HepG2 (cell line): ENCODE measurements around the gene VCPKMT. TPM values are rescaled to one million over a fixed set of nuclear protein-coding genes. Genes with fewer than 3 reads are reported as not detected.

Experiments
- CEBPB ChIP-seq: IDR thresholded peaks from 2 replicates; pipeline ENCODE4 v1.6.1; 2011; ENCODE audit warnings: low read depth, low read length, improper control_type of control experiment, borderline replicate concordance
- CEBPG ChIP-seq: IDR thresholded peaks from 2 replicates; pipeline ENCODE4 v1.6.1; 2016
- FLYWCH1 ChIP-seq: sonication (generic); formaldehyde crosslinking; IDR thresholded peaks from 2 replicates; pipeline ENCODE4 v1.8.1; 2023; ENCODE audit warnings: mild to moderate bottlenecking, missing genetic modification reagents
- GATAD2A ChIP-seq: IDR thresholded peaks from 2 replicates; pipeline ENCODE4 v1.6.1; 2016
- HMGA1 ChIP-seq: sonication (generic); formaldehyde crosslinking; conservative IDR thresholded peaks from 2 replicates; pipeline ENCODE4 v1.4.0; 2020; ENCODE audit warnings: missing genetic modification reagents
- MEF2D ChIP-seq: sonication (generic); formaldehyde crosslinking; IDR thresholded peaks from 2 replicates; pipeline ENCODE4 v1.5.1; 2020; ENCODE audit warnings: mild to moderate bottlenecking, missing genetic modification reagents
- RFXAP ChIP-seq: sonication (generic); formaldehyde crosslinking; IDR thresholded peaks from 2 replicates; pipeline ENCODE4 v1.4.0; 2020; ENCODE audit warnings: missing genetic modification reagents, borderline replicate concordance
- SPEN ChIP-seq: sonication (generic); formaldehyde crosslinking; IDR thresholded peaks from 2 replicates; pipeline ENCODE4 v1.5.1; 2020; ENCODE audit warnings: low read depth, mild to moderate bottlenecking, missing genetic modification reagents
- ZNF441 ChIP-seq: sonication (generic); formaldehyde crosslinking; IDR thresholded peaks from 2 replicates; pipeline ENCODE4 v1.7.0; 2021; ENCODE audit warnings: missing genetic modification reagents, borderline replicate concordance
- ZNF619 ChIP-seq: sonication (generic); formaldehyde crosslinking; IDR thresholded peaks from 2 replicates; pipeline ENCODE4 v1.4.0; 2020; ENCODE audit warnings: mild to moderate bottlenecking, missing genetic modification reagents
- ZNF746 ChIP-seq: sonication (generic); formaldehyde crosslinking; IDR thresholded peaks from 2 replicates; pipeline ENCODE4 v1.8.0; 2022; ENCODE audit warnings: mild to moderate bottlenecking, missing genetic modification reagents
- ZNF773 ChIP-seq: sonication (generic); formaldehyde crosslinking; IDR thresholded peaks from 2 replicates; pipeline ENCODE4 v1.4.0; 2020; ENCODE audit warnings: missing genetic modification reagents, borderline replicate concordance
- polyA plus RNA-seq, 8 experiments: library from polyadenylated mRNA; depleted of rRNA in 3 of 8; stranded (reverse) in 7 of 8; unstranded in 1 of 8; fragments of >200 nt; fragmentation: Illumina TruSeq in 4 of 8; extraction: Trizol in 4 of 8; gene quantifications; 2 replicates each; pipeline versions ENCODE4 v1.2.1 to v1.2.3, GENCODE V29; 2011 to 2016; ENCODE audit warnings: low read depth in 4 of 8, missing spikeins in 1 of 8, mixed read lengths in 1 of 8; ENCODE audit not compliant: insufficient read depth in 1 of 8
- total RNA-seq, 5 experiments: library from RNA; depleted of rRNA; stranded (reverse); fragments of >200 nt; fragmentation: Illumina TruSeq; extraction: Trizol; gene quantifications; 2 replicates each; pipeline ENCODE4 v1.2.3, GENCODE V29; 2016; ENCODE audit warnings: low read depth in 1 of 5
- TF ChIP-seq, protein P1 (sequence below): sonication (generic); formaldehyde crosslinking; IDR thresholded peaks from 2 replicates; pipeline ENCODE4 v1.4.0; 2020; ENCODE audit warnings: missing genetic modification reagents
- TF ChIP-seq, protein P2 (sequence below): sonication (generic); formaldehyde crosslinking; IDR thresholded peaks from 2 replicates; pipeline ENCODE4 v1.8.0; 2022; ENCODE audit warnings: missing genetic modification reagents, mild to moderate bottlenecking, inconsistent platforms, borderline replicate concordance
- TF ChIP-seq, protein P3 (sequence below): sonication (generic); formaldehyde crosslinking; IDR thresholded peaks from 2 replicates; pipeline ENCODE4 v1.4.0; 2020; ENCODE audit warnings: mild to moderate bottlenecking, missing genetic modification reagents
- TF ChIP-seq, protein P4 (sequence below): sonication (generic); formaldehyde crosslinking; IDR thresholded peaks from 2 replicates; pipeline ENCODE4 v1.4.0; 2020; ENCODE audit warnings: missing genetic modification reagents
- TF ChIP-seq, protein P5 (sequence below): IDR thresholded peaks from 2 replicates; pipeline ENCODE4 v1.6.1; 2016; ENCODE audit warnings: mild to moderate bottlenecking, missing biosample characterization, missing genetic modification reagents
- TF ChIP-seq, protein P6 (sequence below): sonication (generic); formaldehyde crosslinking; IDR thresholded peaks from 2 replicates; pipeline ENCODE4 v1.9.0; 2022; ENCODE audit warnings: missing genetic modification reagents, mild to moderate bottlenecking, borderline replicate concordance

The VCPKMT gene
- total and polyA plus RNA-seq, 2 of the 13 experiments (the other 11 are each of a cell fraction or from before 2014, with no cell fraction given): 3.9 to 5.4 TPM

DNA sequence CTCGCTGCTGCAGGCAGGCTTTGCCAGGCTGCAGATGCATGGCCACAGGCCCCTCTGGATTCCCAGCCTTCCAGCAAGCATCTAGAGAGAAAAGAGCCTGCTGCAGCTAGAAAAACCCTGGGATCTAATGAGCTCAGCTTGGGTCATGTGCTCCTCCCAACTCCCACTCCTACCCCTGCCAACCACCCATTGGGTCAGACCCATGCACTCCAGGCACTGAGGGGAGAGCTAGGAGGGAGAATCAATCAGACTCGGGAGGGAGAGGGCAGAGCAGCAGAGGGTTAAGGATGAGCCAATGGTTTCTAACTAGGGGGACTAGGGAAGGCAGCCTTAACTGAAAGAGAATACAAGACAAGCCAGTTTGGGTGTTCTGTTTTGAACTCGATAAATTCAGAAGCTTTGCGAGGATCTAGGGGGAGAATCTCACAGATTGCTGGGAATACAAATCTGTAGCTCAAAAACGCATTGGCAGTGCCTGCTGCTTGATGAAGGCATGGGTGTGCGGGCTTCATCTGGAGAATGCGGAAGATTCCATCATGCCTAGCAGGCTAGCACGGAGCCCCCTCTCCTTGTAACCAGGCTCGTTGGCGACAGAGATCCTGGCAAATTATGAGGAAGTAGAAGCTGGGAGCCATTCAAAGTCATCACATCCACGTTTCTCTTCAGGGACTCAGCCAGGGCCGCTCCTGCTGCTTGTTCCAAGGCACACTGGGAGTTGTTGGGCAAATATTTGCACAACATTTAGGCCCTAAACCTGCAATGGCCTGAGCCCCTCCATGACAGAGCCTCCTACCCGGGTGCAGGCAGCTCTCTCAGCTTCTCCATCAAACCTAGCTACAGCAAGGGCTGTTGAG lies 56.4 kb downstream of the VCPKMT start (continued):
- 0 out of 2 replicates have a peak, but pooled peaks have one; percentile 35 for TF ChIP-seq GATAD2A (CRISPR knock-in tag)
- no peak for TF ChIP-seq FLYWCH1
- peak; percentile 40 for TF ChIP-seq CEBPG (CRISPR knock-in tag)
- TF ChIP-seq MEF2D (CRISPR knock-in tag): no peak
- TF ChIP-seq, protein P1, sequence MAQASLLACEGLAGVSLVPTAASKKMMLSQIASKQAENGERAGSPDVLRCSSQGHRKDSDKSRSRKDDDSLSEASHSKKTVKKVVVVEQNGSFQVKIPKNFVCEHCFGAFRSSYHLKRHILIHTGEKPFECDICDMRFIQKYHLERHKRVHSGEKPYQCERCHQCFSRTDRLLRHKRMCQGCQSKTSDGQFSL: no peak
- TF ChIP-seq, protein P2, sequence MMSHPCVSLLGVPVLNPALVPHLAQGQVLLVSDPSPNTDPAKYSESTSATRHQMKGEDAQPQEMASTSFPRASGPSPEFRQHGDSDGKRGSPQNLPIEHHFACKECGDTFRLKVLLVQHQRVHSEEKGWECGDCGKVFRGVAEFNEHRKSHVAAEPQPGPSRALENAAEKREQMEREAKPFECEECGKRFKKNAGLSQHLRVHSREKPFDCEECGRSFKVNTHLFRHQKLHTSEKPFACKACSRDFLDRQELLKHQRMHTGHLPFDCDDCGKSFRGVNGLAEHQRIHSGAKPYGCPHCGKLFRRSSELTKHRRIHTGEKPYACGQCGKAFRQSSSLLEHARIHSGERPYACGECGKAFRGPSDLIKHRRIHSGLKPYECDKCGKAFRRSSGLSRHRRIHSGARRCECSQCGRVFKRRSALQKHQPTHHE (CRISPR knock-in tag): no peak
- TF ChIP-seq, protein P3, sequence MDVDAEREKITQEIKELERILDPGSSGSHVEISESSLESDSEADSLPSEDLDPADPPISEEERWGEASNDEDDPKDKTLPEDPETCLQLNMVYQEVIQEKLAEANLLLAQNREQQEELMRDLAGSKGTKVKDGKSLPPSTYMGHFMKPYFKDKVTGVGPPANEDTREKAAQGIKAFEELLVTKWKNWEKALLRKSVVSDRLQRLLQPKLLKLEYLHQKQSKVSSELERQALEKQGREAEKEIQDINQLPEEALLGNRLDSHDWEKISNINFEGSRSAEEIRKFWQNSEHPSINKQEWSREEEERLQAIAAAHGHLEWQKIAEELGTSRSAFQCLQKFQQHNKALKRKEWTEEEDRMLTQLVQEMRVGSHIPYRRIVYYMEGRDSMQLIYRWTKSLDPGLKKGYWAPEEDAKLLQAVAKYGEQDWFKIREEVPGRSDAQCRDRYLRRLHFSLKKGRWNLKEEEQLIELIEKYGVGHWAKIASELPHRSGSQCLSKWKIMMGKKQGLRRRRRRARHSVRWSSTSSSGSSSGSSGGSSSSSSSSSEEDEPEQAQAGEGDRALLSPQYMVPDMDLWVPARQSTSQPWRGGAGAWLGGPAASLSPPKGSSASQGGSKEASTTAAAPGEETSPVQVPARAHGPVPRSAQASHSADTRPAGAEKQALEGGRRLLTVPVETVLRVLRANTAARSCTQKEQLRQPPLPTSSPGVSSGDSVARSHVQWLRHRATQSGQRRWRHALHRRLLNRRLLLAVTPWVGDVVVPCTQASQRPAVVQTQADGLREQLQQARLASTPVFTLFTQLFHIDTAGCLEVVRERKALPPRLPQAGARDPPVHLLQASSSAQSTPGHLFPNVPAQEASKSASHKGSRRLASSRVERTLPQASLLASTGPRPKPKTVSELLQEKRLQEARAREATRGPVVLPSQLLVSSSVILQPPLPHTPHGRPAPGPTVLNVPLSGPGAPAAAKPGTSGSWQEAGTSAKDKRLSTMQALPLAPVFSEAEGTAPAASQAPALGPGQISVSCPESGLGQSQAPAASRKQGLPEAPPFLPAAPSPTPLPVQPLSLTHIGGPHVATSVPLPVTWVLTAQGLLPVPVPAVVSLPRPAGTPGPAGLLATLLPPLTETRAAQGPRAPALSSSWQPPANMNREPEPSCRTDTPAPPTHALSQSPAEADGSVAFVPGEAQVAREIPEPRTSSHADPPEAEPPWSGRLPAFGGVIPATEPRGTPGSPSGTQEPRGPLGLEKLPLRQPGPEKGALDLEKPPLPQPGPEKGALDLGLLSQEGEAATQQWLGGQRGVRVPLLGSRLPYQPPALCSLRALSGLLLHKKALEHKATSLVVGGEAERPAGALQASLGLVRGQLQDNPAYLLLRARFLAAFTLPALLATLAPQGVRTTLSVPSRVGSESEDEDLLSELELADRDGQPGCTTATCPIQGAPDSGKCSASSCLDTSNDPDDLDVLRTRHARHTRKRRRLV: no peak
- TF ChIP-seq ZNF441: 0 out of 2 replicates have a peak, but pooled peaks have one; percentile 21
- TF ChIP-seq ZNF746 (CRISPR knock-in tag): no peak
- TF ChIP-seq HMGA1 (CRISPR knock-in tag): no peak
- 0 out of 2 replicates have a peak, but pooled peaks have one; percentile 1 for TF ChIP-seq SPEN (CRISPR knock-in tag)
- TF ChIP-seq ZNF619 (CRISPR knock-in tag): 0 out of 2 replicates have a peak, but pooled peaks have one; percentile 21
- TF ChIP-seq, protein P4, sequence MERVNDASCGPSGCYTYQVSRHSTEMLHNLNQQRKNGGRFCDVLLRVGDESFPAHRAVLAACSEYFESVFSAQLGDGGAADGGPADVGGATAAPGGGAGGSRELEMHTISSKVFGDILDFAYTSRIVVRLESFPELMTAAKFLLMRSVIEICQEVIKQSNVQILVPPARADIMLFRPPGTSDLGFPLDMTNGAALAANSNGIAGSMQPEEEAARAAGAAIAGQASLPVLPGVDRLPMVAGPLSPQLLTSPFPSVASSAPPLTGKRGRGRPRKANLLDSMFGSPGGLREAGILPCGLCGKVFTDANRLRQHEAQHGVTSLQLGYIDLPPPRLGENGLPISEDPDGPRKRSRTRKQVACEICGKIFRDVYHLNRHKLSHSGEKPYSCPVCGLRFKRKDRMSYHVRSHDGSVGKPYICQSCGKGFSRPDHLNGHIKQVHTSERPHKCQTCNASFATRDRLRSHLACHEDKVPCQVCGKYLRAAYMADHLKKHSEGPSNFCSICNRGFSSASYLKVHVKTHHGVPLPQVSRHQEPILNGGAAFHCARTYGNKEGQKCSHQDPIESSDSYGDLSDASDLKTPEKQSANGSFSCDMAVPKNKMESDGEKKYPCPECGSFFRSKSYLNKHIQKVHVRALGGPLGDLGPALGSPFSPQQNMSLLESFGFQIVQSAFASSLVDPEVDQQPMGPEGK (CRISPR knock-in tag): peak; percentile 47
- no peak for TF ChIP-seq RFXAP (CRISPR knock-in tag)
- TF ChIP-seq, protein P5, sequence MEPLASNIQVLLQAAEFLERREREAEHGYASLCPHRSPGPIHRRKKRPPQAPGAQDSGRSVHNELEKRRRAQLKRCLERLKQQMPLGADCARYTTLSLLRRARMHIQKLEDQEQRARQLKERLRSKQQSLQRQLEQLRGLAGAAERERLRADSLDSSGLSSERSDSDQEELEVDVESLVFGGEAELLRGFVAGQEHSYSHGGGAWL: no peak
- 0 out of 2 replicates have a peak, but pooled peaks have one; percentile 23 for TF ChIP-seq CEBPB
- TF ChIP-seq ZNF773: no peak
- TF ChIP-seq, protein P6, sequence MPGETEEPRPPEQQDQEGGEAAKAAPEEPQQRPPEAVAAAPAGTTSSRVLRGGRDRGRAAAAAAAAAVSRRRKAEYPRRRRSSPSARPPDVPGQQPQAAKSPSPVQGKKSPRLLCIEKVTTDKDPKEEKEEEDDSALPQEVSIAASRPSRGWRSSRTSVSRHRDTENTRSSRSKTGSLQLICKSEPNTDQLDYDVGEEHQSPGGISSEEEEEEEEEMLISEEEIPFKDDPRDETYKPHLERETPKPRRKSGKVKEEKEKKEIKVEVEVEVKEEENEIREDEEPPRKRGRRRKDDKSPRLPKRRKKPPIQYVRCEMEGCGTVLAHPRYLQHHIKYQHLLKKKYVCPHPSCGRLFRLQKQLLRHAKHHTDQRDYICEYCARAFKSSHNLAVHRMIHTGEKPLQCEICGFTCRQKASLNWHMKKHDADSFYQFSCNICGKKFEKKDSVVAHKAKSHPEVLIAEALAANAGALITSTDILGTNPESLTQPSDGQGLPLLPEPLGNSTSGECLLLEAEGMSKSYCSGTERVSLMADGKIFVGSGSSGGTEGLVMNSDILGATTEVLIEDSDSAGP (CRISPR knock-in tag): peak; percentile 35; the same call in 1 of the 2 replicates
